NB4 (cell line): ENCODE measurements around the gene SFMBT2.

Experiments
- DNase-seq: peaks from one replicate; pipeline ENCODE4 v3.0.0; 2010; ENCODE audit warnings: low read depth
- H3K4me3 ChIP-seq: one replicate; pipeline ENCODE4 v1.5.1; 2011; ENCODE audit warnings: mild to moderate bottlenecking, low read depth, low read length, moderate library complexity
- MYC ChIP-seq: IDR thresholded peaks from 2 replicates; pipeline ENCODE4 v1.6.1; 2011; ENCODE audit warnings: low read depth, low read length
- POLR2A ChIP-seq: IDR thresholded peaks from 2 replicates; pipeline ENCODE4 v1.6.1; 2011; ENCODE audit warnings: mild to moderate bottlenecking; ENCODE audit not compliant: insufficient read length; ENCODE audit errors: extremely low read depth
- TF ChIP-seq, protein P1 (sequence below): IDR thresholded peaks from 2 replicates; pipeline ENCODE4 v1.6.1; 2011; ENCODE audit warnings: low read depth, low read length
- TF ChIP-seq, protein P2 (sequence below): IDR thresholded peaks from one replicate; pipeline ENCODE4 v1.5.1; 2012; ENCODE audit warnings: low read depth, low read length

Gene SFMBT2

DNA sequence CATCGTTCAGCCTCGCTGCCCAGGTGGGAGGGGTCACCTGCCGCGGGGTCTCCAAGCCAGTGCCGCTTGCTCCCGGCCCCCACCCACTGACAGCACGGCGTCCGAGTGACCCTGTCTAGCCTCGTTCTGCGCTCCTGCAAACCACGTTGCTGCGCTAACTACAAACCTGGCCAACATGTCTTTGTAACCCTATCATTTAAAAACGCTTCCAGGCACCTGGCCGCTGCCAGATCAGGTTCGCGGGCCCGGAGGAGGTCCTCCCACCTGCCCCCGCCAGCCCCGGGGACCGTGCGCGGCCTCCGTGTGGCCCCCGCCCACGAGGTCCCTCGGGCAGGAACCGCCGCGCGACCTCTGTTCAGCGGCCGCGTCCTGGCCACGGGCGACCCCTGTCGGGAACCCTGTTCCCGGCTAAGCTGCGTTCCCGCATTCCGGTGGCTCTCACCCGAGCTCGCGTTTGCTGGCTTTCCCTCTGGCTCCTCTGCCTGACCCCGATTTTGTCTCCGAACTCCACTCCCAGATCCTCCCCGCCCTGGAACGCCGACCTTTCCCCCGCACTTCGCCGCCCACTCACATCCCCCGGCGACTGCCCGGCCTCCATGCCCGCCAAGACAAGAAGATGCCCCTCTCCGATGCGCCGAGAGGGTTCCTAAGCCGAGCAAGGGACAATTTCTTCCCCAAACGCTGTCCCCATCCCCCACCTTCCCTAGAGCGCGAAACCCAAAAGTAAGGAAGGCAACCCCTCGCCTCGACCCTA lies 2.4 kb downstream of the SFMBT2 start:
- peak; percentile 70 for DNase-seq

DNA sequence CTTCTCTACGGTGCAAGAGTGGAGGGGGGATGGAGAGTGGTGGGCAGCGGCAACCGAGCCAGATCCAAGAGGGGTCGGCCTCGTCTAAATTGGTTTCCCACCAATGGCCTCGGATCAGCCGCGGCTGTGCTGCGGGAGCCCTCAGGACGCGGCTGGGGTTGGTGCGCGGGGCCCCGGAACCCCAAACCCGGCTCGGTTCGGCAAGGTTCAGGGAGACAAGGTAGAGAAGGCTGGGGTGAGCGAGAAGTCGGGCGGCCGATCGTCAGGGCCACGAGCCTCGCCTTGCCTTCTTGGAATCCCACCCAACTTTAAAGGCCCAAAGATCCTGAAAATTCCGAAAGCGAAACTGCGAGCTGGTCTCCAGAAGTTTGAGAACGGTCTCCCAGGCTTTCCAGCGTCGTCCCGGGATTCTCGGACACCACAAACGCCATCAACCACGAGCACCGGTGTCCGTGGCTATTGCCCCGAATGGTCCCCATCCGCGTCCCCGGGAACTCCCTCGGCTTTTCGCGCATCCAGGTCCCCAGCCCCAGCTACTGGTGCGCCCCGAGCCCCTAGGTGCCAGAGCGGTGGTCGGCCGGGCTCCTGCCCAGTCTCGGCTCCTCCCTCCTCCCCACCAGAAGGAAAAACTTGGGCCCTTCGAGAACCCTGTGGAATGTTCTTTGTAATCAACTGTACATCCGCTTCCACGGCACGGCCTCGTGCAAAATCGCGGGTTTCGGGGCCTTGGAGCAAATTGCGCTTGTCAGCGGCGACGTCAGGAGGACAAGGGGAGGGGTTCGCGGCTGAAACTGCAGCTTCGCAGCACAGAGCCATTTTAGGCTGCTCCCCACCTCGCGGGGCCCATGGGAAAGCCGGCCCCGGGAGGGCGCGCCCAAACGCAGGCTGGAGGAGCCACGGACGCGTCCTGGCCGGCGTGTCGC lies 3.2 kb downstream of the SFMBT2 start:
- peak; percentile 27 for DNase-seq
- TF ChIP-seq, protein P1, sequence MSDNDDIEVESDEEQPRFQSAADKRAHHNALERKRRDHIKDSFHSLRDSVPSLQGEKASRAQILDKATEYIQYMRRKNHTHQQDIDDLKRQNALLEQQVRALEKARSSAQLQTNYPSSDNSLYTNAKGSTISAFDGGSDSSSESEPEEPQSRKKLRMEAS, result no peak; the same call in 1 of the 2 replicates
- TF ChIP-seq MYC (no peak), POLR2A (no peak)
- TF ChIP-seq, protein P2, sequence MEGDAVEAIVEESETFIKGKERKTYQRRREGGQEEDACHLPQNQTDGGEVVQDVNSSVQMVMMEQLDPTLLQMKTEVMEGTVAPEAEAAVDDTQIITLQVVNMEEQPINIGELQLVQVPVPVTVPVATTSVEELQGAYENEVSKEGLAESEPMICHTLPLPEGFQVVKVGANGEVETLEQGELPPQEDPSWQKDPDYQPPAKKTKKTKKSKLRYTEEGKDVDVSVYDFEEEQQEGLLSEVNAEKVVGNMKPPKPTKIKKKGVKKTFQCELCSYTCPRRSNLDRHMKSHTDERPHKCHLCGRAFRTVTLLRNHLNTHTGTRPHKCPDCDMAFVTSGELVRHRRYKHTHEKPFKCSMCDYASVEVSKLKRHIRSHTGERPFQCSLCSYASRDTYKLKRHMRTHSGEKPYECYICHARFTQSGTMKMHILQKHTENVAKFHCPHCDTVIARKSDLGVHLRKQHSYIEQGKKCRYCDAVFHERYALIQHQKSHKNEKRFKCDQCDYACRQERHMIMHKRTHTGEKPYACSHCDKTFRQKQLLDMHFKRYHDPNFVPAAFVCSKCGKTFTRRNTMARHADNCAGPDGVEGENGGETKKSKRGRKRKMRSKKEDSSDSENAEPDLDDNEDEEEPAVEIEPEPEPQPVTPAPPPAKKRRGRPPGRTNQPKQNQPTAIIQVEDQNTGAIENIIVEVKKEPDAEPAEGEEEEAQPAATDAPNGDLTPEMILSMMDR, result no peak
- peak overlapping the region; percentile 84 for H3K4me3 ChIP-seq

More for the DNA sequence above, 2.4 kb downstream of the SFMBT2 start:
- peak overlapping the region; percentile 84 for H3K4me3 ChIP-seq
- TF ChIP-seq MYC (no peak; the same call in 1 of the 2 replicates), POLR2A (no peak)
- TF ChIP-seq, protein P2, result peak; percentile 11
- TF ChIP-seq, protein P1, result peak; percentile 20; the same call in 1 of the 2 replicates

DNA sequence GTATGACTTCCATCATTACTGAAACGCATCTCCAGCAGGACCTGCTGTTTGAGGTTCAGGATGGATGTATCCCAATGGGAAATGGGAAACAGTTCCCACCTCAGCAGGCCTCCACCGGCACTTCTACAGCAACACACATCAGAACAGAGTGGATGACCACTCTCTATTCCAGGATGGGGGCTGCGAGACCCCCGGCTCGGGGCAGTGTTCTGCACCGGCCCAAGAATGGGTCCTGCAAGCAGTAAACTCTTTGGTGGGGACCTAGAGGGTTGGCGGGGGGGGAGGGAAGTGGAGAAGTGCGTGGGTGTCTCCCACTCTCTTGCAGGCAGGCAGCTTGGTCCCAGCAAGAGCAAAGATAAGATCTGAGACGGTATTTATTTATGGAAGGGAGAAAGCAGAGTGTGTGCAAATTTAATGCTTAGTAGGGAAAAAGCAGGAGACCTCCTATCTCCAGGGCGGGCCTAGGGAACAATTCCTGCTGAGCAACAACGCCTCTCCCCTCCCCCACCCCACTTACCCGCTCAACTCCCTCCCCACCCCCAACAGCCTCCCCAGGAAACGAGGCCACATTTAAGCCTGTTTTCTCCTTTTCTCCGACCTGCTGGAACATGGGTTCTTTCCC lies 4.0 kb downstream of the SFMBT2 start:
- TF ChIP-seq POLR2A (no peak), MYC (no peak)
- TF ChIP-seq, protein P1, result no peak
- TF ChIP-seq, protein P2, result no peak
- peak; percentile 43 for DNase-seq
- peak overlapping the region; percentile 25 for H3K4me3 ChIP-seq

DNA sequence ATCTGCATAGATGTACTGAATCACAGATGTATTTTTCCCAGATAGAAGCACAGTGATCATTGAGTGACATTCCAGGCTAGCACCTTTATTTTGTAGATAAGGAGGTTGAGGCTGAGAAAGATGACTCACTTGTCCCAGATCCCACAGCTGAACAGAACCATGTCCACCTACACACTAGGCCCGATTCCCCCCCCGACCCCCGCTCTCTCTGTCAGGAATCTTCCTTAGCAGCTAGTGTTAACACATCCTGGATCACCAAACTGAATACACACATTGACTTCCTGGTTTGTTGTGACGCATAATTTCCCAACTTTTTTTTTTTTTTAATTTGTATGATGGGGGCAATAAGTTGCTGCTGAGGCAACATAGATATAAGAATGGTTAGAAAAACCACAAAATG lies 5.2 kb downstream of the SFMBT2 start:
- DNase-seq, result peak; percentile 30
- TF ChIP-seq MYC (no peak), POLR2A (no peak)
- TF ChIP-seq, protein P1, result no peak
- TF ChIP-seq, protein P2, result no peak
- H3K4me3 ChIP-seq, result no peak overlapping the region

DNA sequence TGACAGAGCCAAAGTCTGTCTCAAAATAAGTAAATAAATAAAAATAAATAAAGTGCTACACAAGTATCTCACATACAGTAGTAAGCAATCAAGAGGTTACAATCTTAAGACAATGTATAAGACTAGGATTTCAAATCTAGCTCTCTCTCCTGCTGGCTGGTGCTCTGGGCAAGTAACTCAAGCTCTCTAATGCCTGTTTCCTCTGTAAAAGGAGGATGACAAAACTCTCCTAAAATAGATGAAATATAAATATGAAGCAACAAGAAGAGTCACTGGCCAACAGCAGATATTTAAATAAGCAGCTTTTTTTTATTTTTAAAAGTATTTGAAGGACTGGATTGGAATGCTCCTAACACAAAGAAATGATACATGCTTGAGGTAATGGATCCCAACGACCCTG lies 7.2 kb downstream of the SFMBT2 start:
- H3K4me3 ChIP-seq, result no peak overlapping the region
- no peak for TF ChIP-seq MYC
- TF ChIP-seq POLR2A, result no peak
- TF ChIP-seq, protein P1, result no peak
- TF ChIP-seq, protein P2, result no peak
- DNase-seq, result no peak
